ENCODE measurements around the gene CMTR2.

The CMTR2 gene

DNA sequence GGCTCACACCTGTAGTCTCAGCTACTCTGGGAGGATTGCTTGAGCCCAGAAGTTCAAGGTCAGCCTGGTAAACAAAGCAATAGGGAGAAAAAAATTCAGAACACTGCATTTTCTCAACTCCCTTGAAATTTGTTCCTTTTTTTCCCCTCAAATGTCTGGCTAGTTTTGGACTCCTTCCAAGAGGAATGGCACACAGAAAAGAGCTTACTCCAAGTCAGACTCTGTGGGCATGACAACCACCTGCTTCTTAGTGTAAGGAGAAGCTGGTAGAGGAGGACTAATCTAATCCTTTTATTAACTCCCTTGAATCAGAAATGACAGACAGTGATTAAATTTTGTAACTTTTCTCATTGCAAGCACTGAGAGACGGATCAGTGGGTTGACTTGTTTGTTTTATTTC is 30.8 kb downstream of the CMTR2 start:
- TF ChIP-seq, protein P1, sequence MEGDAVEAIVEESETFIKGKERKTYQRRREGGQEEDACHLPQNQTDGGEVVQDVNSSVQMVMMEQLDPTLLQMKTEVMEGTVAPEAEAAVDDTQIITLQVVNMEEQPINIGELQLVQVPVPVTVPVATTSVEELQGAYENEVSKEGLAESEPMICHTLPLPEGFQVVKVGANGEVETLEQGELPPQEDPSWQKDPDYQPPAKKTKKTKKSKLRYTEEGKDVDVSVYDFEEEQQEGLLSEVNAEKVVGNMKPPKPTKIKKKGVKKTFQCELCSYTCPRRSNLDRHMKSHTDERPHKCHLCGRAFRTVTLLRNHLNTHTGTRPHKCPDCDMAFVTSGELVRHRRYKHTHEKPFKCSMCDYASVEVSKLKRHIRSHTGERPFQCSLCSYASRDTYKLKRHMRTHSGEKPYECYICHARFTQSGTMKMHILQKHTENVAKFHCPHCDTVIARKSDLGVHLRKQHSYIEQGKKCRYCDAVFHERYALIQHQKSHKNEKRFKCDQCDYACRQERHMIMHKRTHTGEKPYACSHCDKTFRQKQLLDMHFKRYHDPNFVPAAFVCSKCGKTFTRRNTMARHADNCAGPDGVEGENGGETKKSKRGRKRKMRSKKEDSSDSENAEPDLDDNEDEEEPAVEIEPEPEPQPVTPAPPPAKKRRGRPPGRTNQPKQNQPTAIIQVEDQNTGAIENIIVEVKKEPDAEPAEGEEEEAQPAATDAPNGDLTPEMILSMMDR (IDR thresholded peaks at IDR 0.05; ENCODE audit: insufficient read depth, low read depth, low read length, missing control alignments): no peak
- H3K4me3 ChIP-seq (ENCODE audit: low read depth, low read length): no peak overlapping the region
- DNase-seq (ENCODE audit: low read depth): no peak

GRCh38 chr16:71257768-71258167 is 31.4 kb downstream of the CMTR2 start:
- no peak for DNase-seq (ENCODE audit: low read depth)
- TF ChIP-seq, protein P1 (IDR thresholded peaks at IDR 0.05; ENCODE audit: insufficient read depth, low read depth, low read length, missing control alignments): no peak
- no peak overlapping the region for H3K4me3 ChIP-seq (ENCODE audit: low read depth, low read length)

DNA sequence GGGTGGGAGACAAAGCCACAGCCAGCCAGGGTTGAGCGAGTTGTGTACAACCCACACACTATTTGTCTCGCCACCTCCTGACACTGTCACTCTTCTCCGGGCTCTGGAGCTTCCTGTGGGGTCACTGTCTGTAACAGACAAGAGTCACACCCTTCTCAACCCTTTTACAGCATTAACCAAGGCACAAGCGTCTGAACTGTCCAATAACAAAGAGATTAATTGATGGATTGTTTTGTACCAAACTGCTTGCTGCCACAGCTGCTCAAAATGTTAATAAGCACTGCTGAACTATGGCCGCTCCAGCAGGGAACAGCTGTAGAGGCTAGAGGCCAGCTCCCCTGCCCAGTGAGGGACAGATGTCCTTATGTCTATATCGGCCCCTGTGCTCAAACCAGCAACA is 33.5 kb downstream of the CMTR2 start:
- DNase-seq (ENCODE audit: low read depth): no peak
- TF ChIP-seq, protein P1 (IDR thresholded peaks at IDR 0.05; ENCODE audit: insufficient read depth, low read depth, low read length, missing control alignments): no peak
- no peak overlapping the region for H3K4me3 ChIP-seq (ENCODE audit: low read depth, low read length)

- no peak overlapping the region for H3K4me3 ChIP-seq (ENCODE audit: low read depth, low read length)
- DNase-seq (ENCODE audit: low read depth): no peak
- TF ChIP-seq, protein P1 (IDR thresholded peaks at IDR 0.05; ENCODE audit: insufficient read depth, low read depth, low read length, missing control alignments): no peak
These were observed 34.2 kb downstream of the CMTR2 start for GRCh38 chr16:71254832-71255525.

DNA sequence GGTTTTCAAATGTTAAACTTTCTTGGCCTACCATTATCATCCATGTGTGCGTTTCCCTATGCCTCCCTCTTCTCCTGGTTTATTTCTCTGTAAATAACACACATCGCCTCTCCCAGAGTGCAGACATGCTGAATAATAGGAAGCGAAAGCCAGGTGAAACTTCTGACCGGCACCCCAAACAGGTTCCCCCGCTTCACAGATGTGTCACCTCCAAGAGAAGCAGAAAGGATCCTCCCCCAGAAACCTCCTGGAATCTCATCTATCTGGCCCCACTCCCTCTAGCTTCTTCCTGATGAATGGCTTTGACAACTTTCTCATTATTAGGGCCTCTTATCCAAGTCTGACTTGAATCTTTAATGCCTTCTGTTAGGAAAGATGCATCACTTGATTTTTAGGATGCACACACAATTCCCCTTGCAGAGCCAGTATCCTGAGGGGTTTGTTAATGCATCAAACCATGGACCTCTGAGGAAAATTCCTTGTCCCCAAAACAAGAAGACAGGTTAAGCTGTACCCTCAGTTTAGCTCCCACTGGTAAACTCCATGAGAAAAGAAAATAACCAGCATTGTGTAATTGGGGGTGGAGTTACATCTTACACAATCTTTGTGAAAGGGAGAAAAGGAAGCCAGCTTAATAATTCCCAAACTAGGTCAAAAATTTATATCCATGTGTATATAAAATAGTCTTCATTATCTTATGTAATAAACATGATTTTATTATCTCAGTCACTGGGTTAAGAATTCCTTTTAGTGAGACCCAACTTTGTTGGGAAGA is 38.6 kb downstream of the CMTR2 start:
- DNase-seq (ENCODE audit: low read depth): no peak
- TF ChIP-seq, protein P1 (IDR thresholded peaks at IDR 0.05; ENCODE audit: insufficient read depth, low read depth, low read length, missing control alignments): no peak
- no peak overlapping the region for H3K4me3 ChIP-seq (ENCODE audit: low read depth, low read length)

DNA sequence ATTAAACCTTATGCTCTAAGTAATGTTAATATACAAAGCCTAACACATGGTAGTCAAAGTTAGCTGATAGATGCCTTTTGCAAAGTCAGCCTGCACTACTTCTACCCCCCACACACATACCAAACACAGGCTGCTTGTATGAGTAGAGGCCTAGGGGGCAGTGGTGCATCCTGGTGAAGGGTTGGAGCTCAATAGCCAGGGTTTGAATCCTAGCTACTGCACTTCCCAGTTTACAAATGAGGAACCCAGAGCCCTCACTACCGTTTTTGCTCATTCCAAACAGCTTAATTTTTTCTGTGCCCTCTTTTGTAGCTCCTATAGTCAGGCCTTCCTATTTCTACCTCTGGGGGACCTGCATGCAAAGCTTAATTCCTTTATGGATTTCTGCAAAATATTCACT is 39.8 kb downstream of the CMTR2 start:
- DNase-seq (ENCODE audit: low read depth): no peak
- TF ChIP-seq, protein P1 (IDR thresholded peaks at IDR 0.05; ENCODE audit: insufficient read depth, low read depth, low read length, missing control alignments): no peak

More for the DNA sequence above, 39.8 kb downstream of the CMTR2 start:
- no peak overlapping the region for H3K4me3 ChIP-seq (ENCODE audit: low read depth, low read length)

All from GM12865 (cell line).